Activated CD8-positive, alpha-beta T cell treated with anti-CD3 and anti-CD28 coated beads for 36 hours (primary cell): ENCODE data around the gene ADCYAP1R1. TPM values are rescaled to one million over a fixed set of nuclear protein-coding genes. Genes with fewer than 3 reads are reported as not detected.

ENCODE experiments used
- ATAC-seq: fragments of 200-7000 bp; cut with Tn5 transposase; one replicate; pipeline ENCODE4 v1.10.0; 2021; ENCODE audit warnings: mild to moderate bottlenecking, moderate library complexity
- CTCF ChIA-PET: fragments of 350-600 bp; sonication (Branson Sonifier 250); formaldehyde crosslinking; loops from one replicate; lab custom pipeline; 2021; ENCODE audit warnings: antibody characterized with exemption; lab: Charles Lee
- POLR2A ChIA-PET: fragments of 350-600 bp; sonication (Branson Sonifier 250); formaldehyde crosslinking; loops from one replicate; lab custom pipeline; 2021; ENCODE audit warnings: antibody characterized with exemption; lab: Charles Lee
- DNase-seq: peaks from one replicate; pipeline ENCODE4 v3.0.0-alpha.2; 2020
- H3K27ac Mint-ChIP-seq: one replicate; pipeline ENCODE4 v1.8.0; 2021; ENCODE audit warnings: mild to moderate bottlenecking, mixed read lengths
- H3K27me3 Mint-ChIP-seq: one replicate; pipeline ENCODE4 v1.8.0; 2021; ENCODE audit warnings: mixed read lengths
- H3K36me3 Mint-ChIP-seq: one replicate; pipeline ENCODE4 v1.8.0; 2021; ENCODE audit warnings: low read depth, mixed read lengths
- H3K4me1 Mint-ChIP-seq: one replicate; pipeline ENCODE4 v1.8.0; 2021; ENCODE audit warnings: low read depth, mixed read lengths
- H3K4me3 Mint-ChIP-seq: one replicate; pipeline ENCODE4 v1.8.0; 2021; ENCODE audit warnings: mild to moderate bottlenecking, moderate library complexity, mixed read lengths
- H3K9me3 Mint-ChIP-seq: one replicate; pipeline ENCODE4 v1.8.0; 2021; ENCODE audit warnings: mixed read lengths
- intact Hi-C: fragments of 100-400 bp; cut with micrococcal nuclease; formaldehyde crosslinking; loops from one replicate; pipeline ENCODE4 v1.10.0; 2022
- total RNA-seq, 2 experiments: library from RNA; stranded (reverse); gene quantifications; one replicate each; pipeline ENCODE4 v1.2.3, GENCODE V29; 2021
- TF ChIP-seq, protein P1 (sequence below): fragments of 200-600 bp; IDR thresholded peaks from one replicate; pipeline ENCODE4 v1.8.0; 2022; ENCODE audit warnings: antibody characterized with exemption, mild to moderate bottlenecking

ADCYAP1R1 gene
- total RNA-seq, 2 experiments from 2014 or later: not detected

DNA sequence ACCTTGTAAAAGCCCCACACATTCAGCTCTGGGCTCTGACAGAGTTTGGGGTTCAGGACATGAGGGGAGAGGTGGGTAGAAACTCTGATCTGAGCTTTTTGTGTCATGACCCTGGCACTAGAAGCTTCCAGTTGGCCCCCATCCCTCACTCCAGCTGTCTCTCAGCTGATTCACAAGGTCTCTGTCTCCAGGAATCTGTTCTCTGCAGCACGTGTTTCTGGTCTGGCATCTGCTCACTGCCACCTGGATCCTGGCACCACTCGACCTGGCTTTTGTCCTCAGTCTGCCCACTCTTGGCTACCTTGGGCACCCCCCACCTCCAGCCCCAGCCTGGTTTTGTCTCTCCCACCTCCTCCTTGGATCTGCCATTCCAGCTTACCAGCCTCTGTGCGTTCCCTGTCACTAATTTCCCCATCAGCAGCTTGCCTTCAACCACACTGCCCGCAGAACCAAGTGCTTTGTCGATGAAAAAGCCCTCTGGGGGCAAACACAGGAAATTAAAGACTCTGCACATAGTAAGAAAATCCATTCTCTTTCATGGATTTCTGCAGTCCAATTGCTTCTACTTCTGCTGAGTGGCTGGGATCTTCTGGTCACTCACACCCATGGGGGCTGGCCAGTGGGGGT is 18.3 kb upstream of the ADCYAP1R1 start:
- intact Hi-C loops: no loop called here
- Mint-ChIP-seq H3K36me3 (no peaks in the 10 kb centered on the region), H3K4me3 (no peak overlapping the region), H3K27ac (no peak overlapping the region), H3K9me3 (no peaks in the 10 kb centered on the region), H3K4me1 (no peaks in the 10 kb centered on the region), H3K27me3 (peaks cover 3% of the 10 kb centered on the region)
- POLR2A ChIA-PET: no interaction called here
- TF ChIP-seq, protein P1, sequence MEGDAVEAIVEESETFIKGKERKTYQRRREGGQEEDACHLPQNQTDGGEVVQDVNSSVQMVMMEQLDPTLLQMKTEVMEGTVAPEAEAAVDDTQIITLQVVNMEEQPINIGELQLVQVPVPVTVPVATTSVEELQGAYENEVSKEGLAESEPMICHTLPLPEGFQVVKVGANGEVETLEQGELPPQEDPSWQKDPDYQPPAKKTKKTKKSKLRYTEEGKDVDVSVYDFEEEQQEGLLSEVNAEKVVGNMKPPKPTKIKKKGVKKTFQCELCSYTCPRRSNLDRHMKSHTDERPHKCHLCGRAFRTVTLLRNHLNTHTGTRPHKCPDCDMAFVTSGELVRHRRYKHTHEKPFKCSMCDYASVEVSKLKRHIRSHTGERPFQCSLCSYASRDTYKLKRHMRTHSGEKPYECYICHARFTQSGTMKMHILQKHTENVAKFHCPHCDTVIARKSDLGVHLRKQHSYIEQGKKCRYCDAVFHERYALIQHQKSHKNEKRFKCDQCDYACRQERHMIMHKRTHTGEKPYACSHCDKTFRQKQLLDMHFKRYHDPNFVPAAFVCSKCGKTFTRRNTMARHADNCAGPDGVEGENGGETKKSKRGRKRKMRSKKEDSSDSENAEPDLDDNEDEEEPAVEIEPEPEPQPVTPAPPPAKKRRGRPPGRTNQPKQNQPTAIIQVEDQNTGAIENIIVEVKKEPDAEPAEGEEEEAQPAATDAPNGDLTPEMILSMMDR: no peak
- no peak for DNase-seq
- CTCF ChIA-PET: interaction anchor here (2.3 kb wide), 1 partner anchor 50 kb away, joined by 8 read pairs; no protein-coding TSS in a partner anchor
- ATAC-seq: no peak

- DNase-seq (no peak), ATAC-seq (no peak)
- no peaks in the 10 kb centered on the region for H3K36me3 Mint-ChIP-seq
- H3K27ac Mint-ChIP-seq: no peak overlapping the region
- ChIA-PET POLR2A (no interaction called here), CTCF (interaction anchor here (0.8 kb wide), 1 partner anchor 25 kb away, joined by 3 read pairs; no protein-coding TSS in a partner anchor)
- H3K9me3 Mint-ChIP-seq: no peaks in the 10 kb centered on the region
- H3K27me3 Mint-ChIP-seq: peaks cover 8% of the 10 kb centered on the region
- no peaks in the 10 kb centered on the region for H3K4me1 Mint-ChIP-seq
- intact Hi-C loops: no loop called here
- H3K4me3 Mint-ChIP-seq: no peak overlapping the region
- TF ChIP-seq, protein P1: no peak
Observed at GRCh38 chr7:31036924-31037323, 15.2 kb upstream of the ADCYAP1R1 start.

- intact Hi-C loops: no loop called here
- Mint-ChIP-seq H3K36me3 (no peaks in the 10 kb centered on the region), H3K4me3 (no peak overlapping the region), H3K4me1 (no peaks in the 10 kb centered on the region), H3K27me3 (peaks cover 22% of the 10 kb centered on the region), H3K27ac (no peak overlapping the region), H3K9me3 (no peaks in the 10 kb centered on the region)
- POLR2A ChIA-PET: no interaction called here
- CTCF ChIA-PET: no interaction called here
- ATAC-seq: no peak
- no peak for DNase-seq
- TF ChIP-seq, protein P1: no peak
Observed at GRCh38 chr7:31043051-31043471, 9.0 kb upstream of the ADCYAP1R1 start.

GRCh38 chr7:31044529-31044928 is 7.6 kb upstream of the ADCYAP1R1 start:
- Mint-ChIP-seq H3K4me3 (no peak overlapping the region), H3K27me3 (peaks cover 23% of the 10 kb centered on the region), H3K27ac (no peak overlapping the region), H3K9me3 (no peaks in the 10 kb centered on the region), H3K36me3 (no peaks in the 10 kb centered on the region), H3K4me1 (no peaks in the 10 kb centered on the region)
- CTCF ChIA-PET: interaction anchor here (1.5 kb wide), 1 partner anchor 78 kb away, joined by 5 read pairs; no protein-coding TSS in a partner anchor
- intact Hi-C loops: no loop called here
- DNase-seq (no peak), ATAC-seq (no peak)
- TF ChIP-seq, protein P1: no peak
- POLR2A ChIA-PET: no interaction called here

DNA sequence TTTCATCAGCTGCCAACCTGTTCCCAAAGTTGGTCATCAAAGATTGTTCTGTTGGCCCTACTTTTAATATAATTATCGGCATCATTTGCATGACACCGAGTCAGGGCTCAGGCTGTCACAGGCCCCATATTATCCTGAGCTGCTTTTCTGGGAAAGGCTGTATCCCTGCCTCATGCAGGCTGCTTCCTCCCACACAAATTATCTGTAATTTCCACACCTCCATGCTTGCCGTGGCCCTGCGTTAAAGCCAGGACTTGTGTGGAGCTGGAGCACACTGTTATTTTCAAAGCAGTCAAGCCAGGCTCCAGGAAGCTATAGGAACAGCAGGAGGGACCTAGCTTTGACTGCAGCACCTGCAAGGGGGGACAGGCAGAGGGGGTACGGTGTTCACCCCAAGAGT is 5.4 kb upstream of the ADCYAP1R1 start:
- no peak for DNase-seq
- H3K27ac Mint-ChIP-seq: no peak overlapping the region
- H3K36me3 Mint-ChIP-seq: no peaks in the 10 kb centered on the region
- H3K9me3 Mint-ChIP-seq: no peaks in the 10 kb centered on the region
- TF ChIP-seq, protein P1: no peak
- H3K4me1 Mint-ChIP-seq: no peaks in the 10 kb centered on the region
- no peak for ATAC-seq
- intact Hi-C loops: no loop called here
- peaks cover 27% of the 10 kb centered on the region for H3K27me3 Mint-ChIP-seq
- no peak overlapping the region for H3K4me3 Mint-ChIP-seq
- ChIA-PET CTCF (interaction anchor here (1.1 kb wide), 1 partner anchor 63 kb away, joined by 3 read pairs; no protein-coding TSS in a partner anchor), POLR2A (no interaction called here)
